Subcutaneous adipose tissue (tissue), 4 donors: Measurements from ENCODE around the gene FAM83D. TPM values are rescaled to one million over a fixed set of nuclear protein-coding genes. Genes with fewer than 3 reads are reported as not detected.

Source experiments
- total RNA-seq, 4 donors: library from RNA; depleted of rRNA; stranded (reverse); fragments of >200 nt; gene quantifications; one replicate each; pipeline ENCODE4 v1.1.0, GENCODE V29; 2016
- TF ChIP-seq, protein P1 (sequence below): fragments of 450-650 bp; IDR thresholded peaks from one replicate; pipeline ENCODE4 v1.5.1; 2016; ENCODE audit warnings: low read depth, mild to moderate bottlenecking, control low read depth, antibody characterized with exemption, moderate library complexity

FAM83D gene
- total RNA-seq, 4 donors from 2014 or later, result 0.57 to 1.8 (median 1.1) TPM

DNA sequence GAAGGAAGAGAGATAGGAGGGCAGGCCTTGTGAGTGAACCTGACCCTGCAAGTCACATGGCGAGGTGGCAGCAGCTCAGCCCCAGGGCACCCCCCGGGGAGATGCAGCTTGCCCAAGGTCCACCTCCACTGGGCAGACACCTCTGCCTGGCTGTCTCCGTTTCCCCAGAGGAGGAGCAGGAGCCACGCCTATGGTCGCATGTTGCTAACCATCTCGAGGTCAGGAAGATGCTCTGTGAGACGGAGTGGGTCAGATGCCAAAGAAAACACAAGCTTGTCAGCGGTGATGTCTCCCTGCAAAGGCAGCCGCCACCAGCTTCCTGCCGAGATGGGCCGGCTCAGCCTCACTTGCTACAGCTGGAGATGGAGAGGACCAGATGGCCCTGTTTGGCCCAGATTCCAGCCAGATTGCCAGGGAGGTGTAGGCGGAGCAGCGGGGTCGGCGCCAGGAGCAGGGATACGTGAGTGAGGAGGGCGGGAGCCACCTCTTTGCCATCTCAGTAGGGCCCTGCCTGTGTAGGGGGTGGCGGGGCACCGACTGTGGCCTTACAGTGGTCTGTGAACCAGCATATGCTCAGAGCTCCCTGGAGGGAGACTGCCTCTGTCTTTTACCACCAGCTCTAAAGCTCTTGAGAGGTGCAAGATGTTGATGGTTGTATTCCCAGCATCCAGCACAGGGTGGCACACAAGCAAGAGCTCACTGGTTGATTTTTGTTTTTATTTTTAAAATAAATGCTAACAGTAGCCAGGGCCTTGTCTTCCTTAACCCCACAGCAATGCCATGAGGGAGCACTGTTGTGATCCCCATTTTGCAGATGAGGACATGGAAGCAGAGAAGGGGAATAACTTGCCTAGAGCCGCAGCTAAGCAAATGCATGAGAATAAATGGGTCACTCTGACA lies 42.9 kb upstream of the FAM83D start:
- TF ChIP-seq, protein P1, sequence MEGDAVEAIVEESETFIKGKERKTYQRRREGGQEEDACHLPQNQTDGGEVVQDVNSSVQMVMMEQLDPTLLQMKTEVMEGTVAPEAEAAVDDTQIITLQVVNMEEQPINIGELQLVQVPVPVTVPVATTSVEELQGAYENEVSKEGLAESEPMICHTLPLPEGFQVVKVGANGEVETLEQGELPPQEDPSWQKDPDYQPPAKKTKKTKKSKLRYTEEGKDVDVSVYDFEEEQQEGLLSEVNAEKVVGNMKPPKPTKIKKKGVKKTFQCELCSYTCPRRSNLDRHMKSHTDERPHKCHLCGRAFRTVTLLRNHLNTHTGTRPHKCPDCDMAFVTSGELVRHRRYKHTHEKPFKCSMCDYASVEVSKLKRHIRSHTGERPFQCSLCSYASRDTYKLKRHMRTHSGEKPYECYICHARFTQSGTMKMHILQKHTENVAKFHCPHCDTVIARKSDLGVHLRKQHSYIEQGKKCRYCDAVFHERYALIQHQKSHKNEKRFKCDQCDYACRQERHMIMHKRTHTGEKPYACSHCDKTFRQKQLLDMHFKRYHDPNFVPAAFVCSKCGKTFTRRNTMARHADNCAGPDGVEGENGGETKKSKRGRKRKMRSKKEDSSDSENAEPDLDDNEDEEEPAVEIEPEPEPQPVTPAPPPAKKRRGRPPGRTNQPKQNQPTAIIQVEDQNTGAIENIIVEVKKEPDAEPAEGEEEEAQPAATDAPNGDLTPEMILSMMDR, result no peak

GRCh38 chr20:38883981-38884733 lies 42.1 kb upstream of the FAM83D start:
- TF ChIP-seq, protein P1, result no peak

DNA sequence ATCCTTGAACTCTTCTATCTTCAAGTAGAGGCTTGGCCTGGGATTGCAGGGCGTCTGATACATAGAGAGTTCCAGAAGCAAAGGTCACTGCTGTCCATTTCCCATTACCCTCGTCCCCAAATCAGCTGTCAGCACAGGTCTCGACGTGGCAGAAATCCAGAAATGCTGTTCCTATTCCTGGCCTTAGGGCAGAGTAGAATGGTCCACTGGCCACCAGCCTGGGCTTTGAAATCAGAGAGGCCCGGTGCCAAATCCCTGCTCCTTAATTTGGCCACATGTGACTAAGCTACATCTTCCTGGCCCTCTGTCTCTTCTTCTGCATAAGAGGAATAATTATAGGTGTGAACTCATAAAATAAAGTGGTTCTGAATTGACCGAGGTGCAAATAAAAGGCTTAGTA lies 40.9 kb upstream of the FAM83D start:
- TF ChIP-seq, protein P1, result no peak

DNA sequence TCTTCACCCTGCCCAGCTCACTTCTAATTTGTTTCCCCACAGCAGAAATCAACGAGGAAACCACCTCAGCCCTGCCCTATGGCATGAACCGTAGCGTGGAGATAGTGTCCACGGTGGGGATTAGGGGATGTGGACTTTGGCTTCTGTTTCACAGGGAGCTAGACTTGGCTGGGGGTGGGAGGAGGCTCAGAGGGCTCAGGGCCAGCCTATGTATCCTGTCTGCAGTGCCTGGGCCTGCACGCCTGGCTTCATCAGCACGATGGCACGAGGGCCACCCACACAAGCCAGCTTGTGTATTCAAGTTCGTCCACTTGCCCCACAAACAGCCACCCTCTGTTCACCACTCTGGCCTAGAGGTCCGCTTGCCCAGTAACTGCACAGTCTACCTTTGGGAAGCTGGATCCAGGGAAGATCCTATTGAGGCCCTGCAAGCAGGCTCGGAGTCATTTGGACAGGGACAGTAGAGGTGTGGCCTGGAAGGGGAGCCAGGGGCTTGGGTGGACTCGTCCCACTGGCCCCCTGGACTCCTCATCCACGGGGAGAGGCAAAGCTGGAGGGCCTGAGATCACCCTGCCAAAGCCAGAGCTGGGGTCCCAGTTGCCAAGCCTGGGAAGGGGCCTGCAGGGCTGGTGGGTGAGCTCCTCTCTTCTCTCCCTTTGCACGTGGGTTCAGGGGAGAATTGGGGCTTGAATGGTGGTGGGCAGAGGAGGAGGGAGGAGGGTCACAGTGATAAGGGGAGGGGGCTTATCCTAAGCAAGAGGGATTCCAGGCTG lies 38.0 kb upstream of the FAM83D start:
- TF ChIP-seq, protein P1, result no peak

DNA sequence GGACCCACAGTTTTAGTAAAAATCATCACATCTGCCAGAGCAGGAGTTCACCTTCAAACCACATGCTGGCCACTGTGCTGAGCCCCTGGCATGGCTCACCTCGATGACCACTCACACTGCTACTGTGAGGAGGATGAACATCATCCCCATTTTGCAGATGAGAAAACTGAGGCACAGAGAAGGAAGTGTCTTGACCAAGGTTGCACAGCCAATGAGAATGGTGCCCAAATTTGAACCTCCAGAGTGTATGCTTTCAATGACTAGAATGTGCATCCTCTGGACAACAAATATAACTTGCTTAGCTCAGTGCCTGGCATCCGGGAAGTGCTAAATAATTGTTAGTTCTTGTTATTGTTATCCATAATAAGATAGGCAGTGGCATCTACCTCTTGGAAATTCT lies 37.2 kb upstream of the FAM83D start:
- TF ChIP-seq, protein P1, result no peak

DNA sequence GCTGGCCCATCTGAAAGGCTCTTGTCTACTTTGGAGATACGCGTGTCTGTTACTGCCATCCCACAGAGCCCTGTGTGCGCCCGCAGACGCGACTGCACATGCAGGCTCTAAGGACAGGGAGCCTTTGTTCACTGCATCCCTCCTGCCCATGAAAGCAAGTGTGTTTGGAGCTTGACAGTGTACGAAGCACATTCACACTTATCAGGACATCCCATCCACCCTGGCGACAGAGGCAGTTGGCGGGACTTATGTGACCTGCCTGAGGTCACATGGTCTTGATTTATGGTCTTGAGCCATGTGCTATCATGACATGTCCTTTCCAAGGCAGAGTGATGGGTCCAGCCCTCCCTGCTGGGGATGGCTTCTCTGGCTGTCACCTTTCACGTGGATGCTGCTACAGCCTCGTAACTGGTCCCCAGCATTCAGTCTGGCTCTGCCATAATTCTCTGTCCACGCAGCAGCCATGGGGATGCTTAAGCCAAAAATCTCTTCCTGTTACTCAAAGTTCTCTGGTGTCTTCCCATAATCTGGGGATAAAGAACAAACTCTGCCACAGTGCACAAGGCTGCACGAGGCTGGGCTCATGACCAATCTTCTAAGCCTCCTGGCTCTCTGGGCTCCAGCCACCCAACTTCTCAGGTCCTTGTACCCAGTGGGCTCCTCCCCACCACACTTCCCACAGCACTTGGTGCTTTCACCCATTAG lies 36.3 kb upstream of the FAM83D start:
- TF ChIP-seq, protein P1, result no peak
